NCI-H1694 (cell line): ENCODE data around the gene ADGRV1.
A peak's percentile ranks its signal among the peaks of the same experiment; 100 is the strongest.
"Not testable (repeated sequence)": the region's sequence is repeated elsewhere in the genome, so short reads cannot be mapped to it uniquely, and the experiment has no call there.

ENCODE experiments used
- DNase-seq: peaks from one replicate; lab custom pipeline; 2025; lab: John Stamatoyannopoulos, UW

The ADGRV1 gene

GRCh38 chr5:91030521-91031401 is 472.2 kb downstream of the ADGRV1 start:
- no peak for DNase-seq

GRCh38 chr5:91031402-91031752 is 472.8 kb downstream of the ADGRV1 start:
- no peak for DNase-seq

GRCh38 chr5:91032125-91032524 is 473.5 kb downstream of the ADGRV1 start:
- no peak for DNase-seq

GRCh38 chr5:91033370-91033769 is 474.8 kb downstream of the ADGRV1 start:
- DNase-seq = no peak

GRCh38 chr5:91038180-91038808 is 479.7 kb downstream of the ADGRV1 start:
- DNase-seq = peak; percentile 64

- DNase-seq = not testable (repeated sequence)
Measured at GRCh38 chr5:91041132-91041531, 482.5 kb downstream of the ADGRV1 start.

- DNase-seq = no peak
Measured at GRCh38 chr5:91042247-91042935, 483.8 kb downstream of the ADGRV1 start.

- no peak for DNase-seq
Measured at GRCh38 chr5:91042936-91043255, 484.3 kb downstream of the ADGRV1 start.

GRCh38 chr5:91048073-91048472 is 489.5 kb downstream of the ADGRV1 start:
- DNase-seq = no peak

- DNase-seq = no peak
Measured at GRCh38 chr5:91049112-91049511, 490.5 kb downstream of the ADGRV1 start.

GRCh38 chr5:91049800-91050199 is 491.2 kb downstream of the ADGRV1 start:
- no peak for DNase-seq

- DNase-seq = not testable (repeated sequence)
Measured at GRCh38 chr5:91052411-91052810, 493.8 kb downstream of the ADGRV1 start.

- DNase-seq = no peak
Measured at GRCh38 chr5:91052977-91053740, 494.6 kb downstream of the ADGRV1 start.

- no peak for DNase-seq
Measured at GRCh38 chr5:91053741-91054025, 495.1 kb downstream of the ADGRV1 start.

- DNase-seq = no peak
Measured at GRCh38 chr5:91058155-91058554, 499.6 kb downstream of the ADGRV1 start.

- no peak for DNase-seq
Measured at GRCh38 chr5:91058575-91058974, 500.0 kb downstream of the ADGRV1 start.

GRCh38 chr5:91059409-91059808 is 500.8 kb downstream of the ADGRV1 start:
- DNase-seq = no peak

- DNase-seq = no peak
Measured at GRCh38 chr5:91061094-91061493, 502.5 kb downstream of the ADGRV1 start.

GRCh38 chr5:91061946-91062562 is 503.5 kb downstream of the ADGRV1 start:
- no peak for DNase-seq

- not testable (repeated sequence) for DNase-seq
Measured at GRCh38 chr5:91063098-91063690, 504.6 kb downstream of the ADGRV1 start.

- no peak for DNase-seq
Measured at GRCh38 chr5:91065496-91065895, 506.9 kb downstream of the ADGRV1 start.

- DNase-seq = no peak
Measured at GRCh38 chr5:91069364-91069763, 510.8 kb downstream of the ADGRV1 start.
